Measurements from ENCODE around the gene TATDN2. TPM values are rescaled to one million over a fixed set of nuclear protein-coding genes. Genes with fewer than 3 reads are reported as not detected.
"Not testable (repeated sequence)": the region's sequence is repeated elsewhere in the genome, so short reads cannot be mapped to it uniquely, and the experiment has no call there.

TATDN2 gene
- total and polyA plus RNA-seq, 2 experiments from 2014 or later, result 4.6 to 8.4 TPM

DNA sequence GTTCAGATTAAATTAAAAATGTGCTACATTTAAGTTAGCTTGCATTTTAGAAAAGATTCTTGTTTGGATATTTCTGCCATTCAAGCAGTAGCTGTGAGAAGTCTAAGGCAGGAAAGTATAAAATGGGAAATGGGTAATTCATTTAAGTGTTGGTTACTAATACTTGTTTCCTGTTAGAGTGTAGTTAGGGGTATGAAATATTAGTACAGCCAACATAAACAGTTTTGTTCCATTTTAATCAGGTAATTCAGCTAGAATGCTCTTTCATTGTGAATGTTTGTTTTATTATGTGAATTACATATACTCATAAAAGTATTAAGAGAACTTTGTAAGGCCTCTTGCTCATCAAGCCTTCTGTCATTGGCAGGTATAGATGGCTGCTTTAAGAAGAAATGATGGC is 19.9 kb downstream of the TATDN2 start:
- no peak for TF ChIP-seq EZH2phosphoT487 (IDR thresholded peaks at IDR 0.05; ENCODE audit: insufficient read depth, low read depth)
- no peak for TF ChIP-seq EZH2 (IDR thresholded peaks at IDR 0.05; ENCODE audit: insufficient read depth, poor library complexity, severe bottlenecking)
- Histone ChIP-seq H3K9me2 (ENCODE audit: insufficient read depth) (no peaks in the 10 kb centered on the region), H3F3A (ENCODE audit: insufficient read depth) (peaks cover 10% of the 10 kb centered on the region; the same call in 1 of the 2 replicates), H3K4me3 (no peak overlapping the region), H3K27me3 (replicated peaks; ENCODE audit: insufficient read depth) (no peaks in the 10 kb centered on the region), H3K4me2 (ENCODE audit: unreplicated experiment) (no peak overlapping the region), H2AFZ (no peak overlapping the region), H3K36me3 (ENCODE audit: low read depth) (peaks cover 6% of the 10 kb centered on the region; the same call in 1 of the 2 replicates), H3K9me3 (ENCODE audit: low read depth) (no peaks in the 10 kb centered on the region), H3K9ac (no peak overlapping the region), H4K20me1 (ENCODE audit: insufficient read depth) (peaks cover 8% of the 10 kb centered on the region; the same call in 1 of the 2 replicates), H3K4me1 (ENCODE audit: insufficient read depth) (peaks cover 14% of the 10 kb centered on the region), H3K79me2 (ENCODE audit: insufficient read depth) (peaks cover 100% of the 10 kb centered on the region), H3K27ac (no peak overlapping the region)
- in situ Hi-C loops (cut with MboI), result no loop called here
- DNase-seq, result no peak

DNA sequence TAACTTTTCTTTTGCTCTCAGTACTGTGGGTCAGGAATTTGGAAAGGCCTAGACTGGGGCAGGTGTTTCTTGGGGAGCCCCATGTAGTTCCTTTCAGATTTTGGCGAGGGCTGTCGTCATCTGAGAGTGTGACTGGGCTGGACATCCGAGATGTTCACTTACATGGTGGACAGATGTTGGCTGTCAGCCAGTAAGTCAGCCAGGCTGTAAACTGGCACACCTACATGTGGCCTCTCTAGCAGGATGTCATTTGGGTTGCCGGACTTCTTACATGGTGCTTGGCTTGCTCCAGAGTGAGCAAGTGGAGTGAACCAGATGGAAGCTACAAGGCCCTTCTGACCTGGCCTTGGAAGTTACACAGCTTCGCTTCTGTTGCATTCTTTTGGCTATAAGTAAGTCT is 20.7 kb downstream of the TATDN2 start:
- Histone ChIP-seq H3K27ac (no peak overlapping the region), H3K79me2 (ENCODE audit: insufficient read depth) (peaks cover 100% of the 10 kb centered on the region), H2AFZ (no peak overlapping the region), H3K27me3 (replicated peaks; ENCODE audit: insufficient read depth) (no peaks in the 10 kb centered on the region), H3F3A (ENCODE audit: insufficient read depth) (peaks cover 5% of the 10 kb centered on the region; the same call in 1 of the 2 replicates), H3K9me3 (ENCODE audit: low read depth) (no peaks in the 10 kb centered on the region), H3K9me2 (ENCODE audit: insufficient read depth) (no peaks in the 10 kb centered on the region), H3K4me2 (ENCODE audit: unreplicated experiment) (no peak overlapping the region), H3K36me3 (ENCODE audit: low read depth) (peaks cover 6% of the 10 kb centered on the region; the same call in 1 of the 2 replicates), H3K4me1 (ENCODE audit: insufficient read depth) (peaks cover 8% of the 10 kb centered on the region), H4K20me1 (ENCODE audit: insufficient read depth) (0 out of 2 replicates have a peak, but pooled peaks cover 8% of the 10 kb centered on the region), H3K4me3 (no peak overlapping the region), H3K9ac (no peak overlapping the region)
- no peak for TF ChIP-seq EZH2 (IDR thresholded peaks at IDR 0.05; ENCODE audit: insufficient read depth, poor library complexity, severe bottlenecking)
- TF ChIP-seq EZH2phosphoT487 (IDR thresholded peaks at IDR 0.05; ENCODE audit: insufficient read depth, low read depth), result no peak
- 68 to 71% methylated on average over 5 of the region's 5 CpGs for WGBS, 2 experiments (ENCODE audit: low coverage in 1 of 2, low lambda C conversion rate in 2 of 2, missing lambda C conversion rate in 2 of 2)
- in situ Hi-C loops (cut with MboI), result no loop called here
- no peak for DNase-seq

- no peak overlapping the region for H3K9ac ChIP-seq
- no peaks in the 10 kb centered on the region for H3K9me3 ChIP-seq (ENCODE audit: low read depth)
- TF ChIP-seq EZH2 (IDR thresholded peaks at IDR 0.05; ENCODE audit: insufficient read depth, poor library complexity, severe bottlenecking), result no peak
- peaks cover 6% of the 10 kb centered on the region; the same call in 1 of the 2 replicates for H3K36me3 ChIP-seq (ENCODE audit: low read depth)
- no peak for DNase-seq
- 0 out of 2 replicates have a peak, but pooled peaks cover 8% of the 10 kb centered on the region for H4K20me1 ChIP-seq (ENCODE audit: insufficient read depth)
- H3K9me2 ChIP-seq (ENCODE audit: insufficient read depth), result no peaks in the 10 kb centered on the region
- H3F3A ChIP-seq (ENCODE audit: insufficient read depth), result 0 out of 2 replicates have a peak, but pooled peaks cover under 1% of the 10 kb centered on the region
- no peaks in the 10 kb centered on the region for H3K27me3 ChIP-seq (replicated peaks; ENCODE audit: insufficient read depth)
- H3K4me2 ChIP-seq (ENCODE audit: unreplicated experiment), result no peak overlapping the region
- no peak overlapping the region for H2AFZ ChIP-seq
- H3K4me1 ChIP-seq (ENCODE audit: insufficient read depth), result peaks cover 3% of the 10 kb centered on the region; the same call in 1 of the 2 replicates
- H3K4me3 ChIP-seq, result no peak overlapping the region
- H3K79me2 ChIP-seq (ENCODE audit: insufficient read depth), result peaks cover 100% of the 10 kb centered on the region
- 89 to 92% methylated on average over 5 of the region's 5 CpGs for WGBS, 2 experiments (ENCODE audit: low coverage in 1 of 2, low lambda C conversion rate in 2 of 2, missing lambda C conversion rate in 2 of 2)
- H3K27ac ChIP-seq, result no peak overlapping the region
- in situ Hi-C loops (cut with MboI), result no loop called here
These were observed 21.2 kb downstream of the TATDN2 start for GRCh38 chr3:10269443-10269842.

DNA sequence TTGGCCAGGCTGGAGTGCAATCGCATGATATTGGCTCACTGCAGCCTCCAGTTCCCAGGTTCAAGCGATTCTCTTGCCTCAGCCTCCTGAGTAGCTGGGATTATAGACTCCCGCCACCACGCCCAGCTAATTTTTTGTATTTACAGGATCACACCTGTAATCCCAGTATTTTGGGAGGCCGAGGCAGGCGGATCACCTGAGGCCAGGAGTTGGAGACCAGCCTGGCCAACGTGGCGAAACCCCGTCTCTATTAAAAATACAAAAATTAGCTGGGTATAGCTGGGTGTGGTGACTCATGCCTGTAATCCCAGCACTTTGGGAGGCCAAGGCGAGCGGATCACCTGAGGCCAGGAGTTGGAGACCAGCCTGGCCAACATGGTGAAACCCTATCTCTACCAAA is 24.2 kb downstream of the TATDN2 start:
- H3K4me3 ChIP-seq; H3K9ac ChIP-seq; DNase-seq; H3K36me3 ChIP-seq (ENCODE audit: low read depth); H3K9me3 ChIP-seq (ENCODE audit: low read depth); H3K27me3 ChIP-seq (replicated peaks; ENCODE audit: insufficient read depth); H3K27ac ChIP-seq; in situ Hi-C loops (cut with MboI); H3K9me2 ChIP-seq (ENCODE audit: insufficient read depth); H2AFZ ChIP-seq; H3K4me2 ChIP-seq (ENCODE audit: unreplicated experiment); H4K20me1 ChIP-seq (ENCODE audit: insufficient read depth); H3F3A ChIP-seq (ENCODE audit: insufficient read depth); H3K4me1 ChIP-seq (ENCODE audit: insufficient read depth): not testable (repeated sequence)
- H3K79me2 ChIP-seq (ENCODE audit: insufficient read depth), result peaks cover 100% of the 10 kb centered on the region
- 92 to 98% methylated on average over 9 to 11 of the region's 11 CpGs for WGBS, 2 experiments (ENCODE audit: low coverage in 1 of 2, low lambda C conversion rate in 2 of 2, missing lambda C conversion rate in 2 of 2)

GRCh38 chr3:10272977-10273376 is 24.7 kb downstream of the TATDN2 start:
- in situ Hi-C loops (cut with MboI), result no loop called here
- H3K9ac ChIP-seq, result no peak overlapping the region
- no peak overlapping the region for H3K4me3 ChIP-seq
- no peaks in the 10 kb centered on the region for H3K9me2 ChIP-seq (ENCODE audit: insufficient read depth)
- peaks cover 7% of the 10 kb centered on the region; the same call in 1 of the 2 replicates for H3K36me3 ChIP-seq (ENCODE audit: low read depth)
- no peak overlapping the region for H3K4me2 ChIP-seq (ENCODE audit: unreplicated experiment)
- no peak overlapping the region for H2AFZ ChIP-seq
- H4K20me1 ChIP-seq (ENCODE audit: insufficient read depth), result 0 out of 2 replicates have a peak, but pooled peaks cover 8% of the 10 kb centered on the region
- no peaks in the 10 kb centered on the region for H3K27me3 ChIP-seq (replicated peaks; ENCODE audit: insufficient read depth)
- 100% methylated on average over 2 of the region's 2 CpGs for WGBS, 2 experiments (ENCODE audit: low coverage in 1 of 2, low lambda C conversion rate in 2 of 2, missing lambda C conversion rate in 2 of 2)
- no peaks in the 10 kb centered on the region for H3F3A ChIP-seq (ENCODE audit: insufficient read depth)
- H3K9me3 ChIP-seq (ENCODE audit: low read depth), result no peaks in the 10 kb centered on the region
- H3K79me2 ChIP-seq (ENCODE audit: insufficient read depth), result peaks cover 100% of the 10 kb centered on the region
- DNase-seq, result no peak
- TF ChIP-seq EZH2phosphoT487 (IDR thresholded peaks at IDR 0.05; ENCODE audit: insufficient read depth, low read depth), result no peak
- no peak for TF ChIP-seq EZH2 (IDR thresholded peaks at IDR 0.05; ENCODE audit: insufficient read depth, poor library complexity, severe bottlenecking)
- H3K4me1 ChIP-seq (ENCODE audit: insufficient read depth), result peaks cover 1% of the 10 kb centered on the region; the same call in 1 of the 2 replicates
- no peak overlapping the region for H3K27ac ChIP-seq

All from GM23248 (cell line).